Vagina (tissue), 2 donors: ENCODE results near the gene ADAMTS4. TPM values are rescaled to one million over a fixed set of nuclear protein-coding genes. Genes with fewer than 3 reads are reported as not detected.

ENCODE experiments used
- DNase-seq, 2 donors: peaks; one replicate each; pipeline ENCODE4 v3.0.0-alpha.2; 2017; ENCODE audit errors: extremely low spot score in 2 of 2
- H3K27ac ChIP-seq: fragments of 200-600 bp; sonication (generic); one replicate; pipeline ENCODE4 v1.5.1; 2019
- H3K27me3 ChIP-seq: fragments of 200-600 bp; sonication (generic); one replicate; pipeline ENCODE4 v1.5.1; 2019
- H3K36me3 ChIP-seq, 2 donors: fragments of 200-600 bp; sonication (generic); one replicate each; pipeline ENCODE4 v1.5.1; 2017 to 2019
- H3K4me1 ChIP-seq: fragments of 200-600 bp; sonication (generic); one replicate; pipeline ENCODE4 v1.5.1; 2019
- H3K4me3 ChIP-seq, 2 donors: fragments of 200-600 bp; sonication (generic); 1 replicate in 1 of 2; 2 replicates in 1 of 2; pipeline ENCODE4 v1.5.1; 2016 to 2019
- H3K9me3 ChIP-seq: fragments of 200-600 bp; sonication (generic); one replicate; pipeline ENCODE4 v1.5.1; 2019
- CTCF ChIP-seq, 3 experiments: fragments of 450-650 bp in 2 of 3; fragments of 200-600 bp in 1 of 3; sonication (generic) in 1 of 3; IDR thresholded peaks; one replicate each; pipeline ENCODE4 v1.5.1; 2017 to 2019; ENCODE audit warnings: antibody characterized with exemption in 3 of 3, mild to moderate bottlenecking in 2 of 3, moderate library complexity in 2 of 3
- POLR2A ChIP-seq, 2 donors: fragments of 450-650 bp; IDR thresholded peaks; one replicate each; pipeline ENCODE4 v1.6.1; 2017; ENCODE audit warnings: antibody characterized with exemption in 2 of 2, mild to moderate bottlenecking in 2 of 2, moderate library complexity in 2 of 2
- POLR2AphosphoS5 ChIP-seq, 2 donors: sonication (generic); formaldehyde crosslinking; IDR thresholded peaks; one replicate each; pipeline ENCODE4 v1.9.0; 2017; ENCODE audit warnings: antibody characterized with exemption in 2 of 2, mild to moderate bottlenecking in 2 of 2, low read depth in 1 of 2; ENCODE audit not compliant: insufficient read depth in 1 of 2
- intact Hi-C: fragments of 100-400 bp; cut with DNase I; formaldehyde crosslinking; loops from one replicate; pipeline ENCODE4 v1.15.1; 2023
- total RNA-seq: library from RNA; depleted of rRNA; stranded (reverse); fragments of >200 nt; gene quantifications from one replicate; pipeline ENCODE4 v1.2.3, GENCODE V29; 2016

ADAMTS4 gene
- total RNA-seq, 1 donor from 2014 or later = 78.3 TPM

DNA sequence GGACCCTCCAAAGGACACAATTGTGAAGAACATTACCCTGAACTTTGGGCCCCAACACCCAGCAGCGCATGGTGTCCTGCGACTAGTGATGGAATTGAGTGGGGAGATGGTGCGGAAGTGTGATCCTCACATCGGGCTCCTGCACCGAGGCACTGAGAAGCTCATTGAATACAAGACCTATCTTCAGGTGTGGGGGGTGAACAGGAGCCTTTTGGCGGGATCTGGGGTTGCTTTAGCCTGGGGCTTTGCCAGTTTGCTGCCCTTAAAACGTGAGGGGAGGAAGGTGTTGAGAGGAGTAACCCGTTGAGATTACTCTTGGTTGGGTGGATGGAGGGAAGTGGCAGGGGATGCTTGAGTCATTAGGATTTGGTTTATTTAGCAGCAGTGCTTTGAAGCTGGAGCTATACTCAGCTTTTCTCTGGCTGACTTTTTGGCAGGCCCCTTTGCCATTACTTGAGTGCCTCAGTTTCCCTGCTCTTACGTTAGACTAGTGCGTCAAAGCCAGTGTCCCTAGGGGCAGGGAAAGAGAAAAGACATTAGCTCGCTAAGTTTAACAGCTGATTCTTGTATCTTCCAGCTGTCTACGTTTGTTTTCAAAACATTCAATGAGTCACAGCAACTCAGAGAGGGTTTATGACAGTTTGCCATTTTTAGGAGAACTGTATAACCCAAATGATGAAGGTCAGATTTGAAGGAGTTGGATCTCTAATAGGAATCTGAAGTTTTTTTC is 7.7 kb upstream of the ADAMTS4 start:
- Histone ChIP-seq H3K4me3 (no peak overlapping the region), H3K27ac (peak overlapping the region; percentile 74), H3K9me3 (no peaks in the 10 kb centered on the region), H3K27me3 (no peaks in the 10 kb centered on the region), H3K36me3 (peaks cover 0 to 43% of the 10 kb centered on the region in 2 donors), H3K4me1 (peaks cover 50% of the 10 kb centered on the region)
- DNase-seq = no peak
- intact Hi-C loops = no loop called here
- no peak for TF ChIP-seq CTCF (IDR thresholded peaks at IDR 0.05)
- no peak for TF ChIP-seq POLR2AphosphoS5 (IDR thresholded peaks at IDR 0.05; ENCODE audit: insufficient read depth in 1 of 2, low read depth in 1 of 2)
- no peak for TF ChIP-seq POLR2A (IDR thresholded peaks at IDR 0.05)

DNA sequence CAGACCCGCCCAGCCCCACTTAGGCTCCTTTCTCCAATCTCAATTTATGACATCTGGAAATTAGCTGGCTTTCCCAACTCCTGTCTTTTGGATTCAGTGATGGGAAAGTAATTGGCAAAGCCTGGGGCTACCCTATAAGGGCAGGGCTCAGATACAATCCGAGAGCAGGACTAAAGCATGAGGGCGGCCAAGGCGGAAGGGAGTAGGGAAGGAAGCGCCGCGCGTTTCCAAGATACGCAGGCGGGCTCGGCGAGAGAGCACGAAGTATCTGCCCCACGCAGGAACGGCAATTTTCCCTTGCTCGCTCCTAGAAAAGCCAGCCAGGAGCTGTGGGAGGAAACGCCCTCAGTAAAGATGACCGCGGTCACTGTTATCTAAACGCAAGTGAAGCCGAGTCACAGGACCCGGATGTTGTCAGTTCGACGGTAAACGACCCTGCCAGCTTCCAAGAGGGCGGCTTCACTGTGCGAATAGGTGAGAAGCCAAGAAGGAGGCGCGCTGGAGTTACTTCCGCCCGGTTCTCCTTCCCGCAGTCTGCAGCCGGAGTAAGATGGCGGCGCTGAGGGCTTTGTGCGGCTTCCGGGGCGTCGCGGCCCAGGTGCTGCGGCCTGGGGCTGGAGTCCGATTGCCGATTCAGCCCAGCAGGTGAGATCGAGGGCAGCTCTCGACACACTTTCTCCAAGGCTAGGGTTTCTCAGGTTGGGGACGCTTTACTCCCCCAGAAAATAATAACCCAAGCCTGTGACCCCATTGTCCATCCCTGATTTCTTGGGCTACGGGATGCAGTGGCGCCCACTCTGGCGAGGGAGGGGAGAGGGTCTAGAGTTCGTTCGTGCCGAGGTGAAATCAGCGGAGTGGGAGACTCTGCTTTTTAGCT is 3.2 kb upstream of the ADAMTS4 start, which contains the start of gene NDUFS2:
TSS of gene NDUFS2 (plus strand) at position 532 of the 877 bp plus-strand sequence. CDS start at position 551, 19 bp downstream.
- peak within 1 kb of the TSS; percentile 97 for H3K27ac ChIP-seq
- H3K4me3 ChIP-seq = peak within 1 kb of the TSS; percentile 82 to 88
- TF ChIP-seq POLR2AphosphoS5 (IDR thresholded peaks at IDR 0.05; ENCODE audit: insufficient read depth in 1 of 2, low read depth in 1 of 2) (peak; percentile 93 to 95), CTCF (IDR thresholded peaks at IDR 0.05) (no peak), POLR2A (IDR thresholded peaks at IDR 0.05) (peak in 1 of 2 donors; percentile 57)
- no peaks in the 10 kb centered on the region for H3K27me3 ChIP-seq
- DNase-seq = peak in 1 of 2 donors; percentile 99
- peaks cover 85% of the 10 kb centered on the region for H3K4me1 ChIP-seq
- intact Hi-C loops = no loop called here
- no peaks in the 10 kb centered on the region for H3K9me3 ChIP-seq
- peaks cover 0 to 11% of the 10 kb centered on the region in 2 donors for H3K36me3 ChIP-seq

DNA sequence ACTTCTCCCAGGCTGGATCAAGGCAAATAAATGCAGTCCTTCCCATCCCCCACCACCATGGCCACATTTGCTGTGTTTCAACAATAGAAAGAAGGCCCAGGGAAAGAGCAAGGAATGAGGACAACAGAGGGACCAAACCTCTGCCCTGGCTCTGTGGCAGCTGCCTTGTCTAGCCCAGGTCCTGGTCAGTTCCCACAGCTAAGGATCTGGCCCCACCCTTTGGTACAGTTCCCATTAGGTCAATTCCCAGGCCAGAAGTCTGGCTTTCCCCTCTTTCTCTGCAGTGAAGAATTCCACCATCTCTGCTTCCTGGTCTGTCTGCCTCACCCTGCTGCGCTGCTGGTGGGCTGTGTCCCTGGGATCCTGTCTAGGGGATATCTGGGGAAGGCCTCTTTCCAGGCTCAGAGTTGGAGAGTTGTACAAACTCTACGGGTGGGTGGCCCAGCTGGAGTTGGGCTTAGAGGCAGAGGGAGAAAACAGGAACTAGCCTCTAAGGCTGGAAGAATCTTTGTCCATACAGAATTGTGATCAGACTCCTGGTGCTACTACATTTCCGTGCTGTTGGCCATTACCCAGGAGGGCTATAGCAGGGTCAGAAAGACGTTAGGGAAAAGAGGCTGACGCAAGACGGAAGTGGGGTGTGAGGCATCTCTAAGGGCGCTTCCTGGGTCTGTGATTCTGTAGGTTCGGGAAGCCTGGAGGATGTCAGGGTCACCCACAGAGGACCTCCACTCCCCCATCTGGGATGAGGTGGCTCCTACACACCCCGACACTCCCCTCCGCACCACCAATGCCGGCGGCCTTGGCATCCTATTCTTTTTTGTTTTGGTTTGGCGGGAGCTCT is 2.4 kb upstream of the ADAMTS4 start:
- peak in 1 of 2 donors; percentile 96 for DNase-seq
- Histone ChIP-seq H3K4me1 (peaks cover 85% of the 10 kb centered on the region), H3K4me3 (peak overlapping the region; percentile 82 to 88), H3K27me3 (no peaks in the 10 kb centered on the region), H3K36me3 (peaks cover 0 to 11% of the 10 kb centered on the region in 2 donors), H3K9me3 (no peaks in the 10 kb centered on the region), H3K27ac (peak overlapping the region; percentile 97)
- TF ChIP-seq POLR2A (IDR thresholded peaks at IDR 0.05) (peak in 1 of 2 donors; percentile 6), CTCF (IDR thresholded peaks at IDR 0.05) (no peak), POLR2AphosphoS5 (IDR thresholded peaks at IDR 0.05; ENCODE audit: insufficient read depth in 1 of 2, low read depth in 1 of 2) (no peak)
- intact Hi-C loops = no loop called here

DNA sequence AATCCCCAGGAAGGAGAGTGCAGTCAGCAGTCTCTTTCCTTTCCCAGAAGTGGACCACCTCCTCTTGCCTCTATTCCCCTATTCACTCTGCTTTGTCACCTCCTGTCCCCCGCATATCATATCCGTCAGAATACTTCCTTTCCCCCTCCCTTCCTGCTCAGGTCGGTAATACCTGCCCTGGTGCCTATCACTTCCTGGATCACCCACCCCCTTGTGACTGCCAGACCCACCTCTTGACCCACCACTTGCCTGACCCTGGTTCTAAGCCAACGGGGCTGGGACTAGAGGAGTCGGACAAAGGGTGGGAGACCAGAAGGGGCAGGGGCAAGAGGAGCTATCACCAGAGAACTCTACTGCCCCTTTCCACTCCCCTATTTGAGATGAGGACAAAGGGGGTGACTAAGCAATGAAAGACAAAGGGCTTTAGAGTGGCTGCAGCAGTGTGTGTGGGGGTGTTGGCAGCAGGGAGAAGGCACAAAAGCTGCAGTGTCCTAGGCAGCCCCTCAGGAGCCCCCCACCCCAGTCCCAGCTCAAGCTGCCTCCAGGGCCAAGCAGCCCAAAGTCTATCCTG is 1.7 kb upstream of the ADAMTS4 start:
- Histone ChIP-seq H3K4me1 (peaks cover 87% of the 10 kb centered on the region), H3K36me3 (peaks cover 0 to 11% of the 10 kb centered on the region in 2 donors), H3K9me3 (no peaks in the 10 kb centered on the region), H3K27me3 (no peaks in the 10 kb centered on the region), H3K27ac (peak overlapping the region; percentile 97), H3K4me3 (peak overlapping the region in 1 of 2 donors; percentile 82)
- intact Hi-C loops = no loop called here
- no peak for TF ChIP-seq CTCF (IDR thresholded peaks at IDR 0.05)
- no peak for TF ChIP-seq POLR2AphosphoS5 (IDR thresholded peaks at IDR 0.05; ENCODE audit: insufficient read depth in 1 of 2, low read depth in 1 of 2)
- no peak for TF ChIP-seq POLR2A (IDR thresholded peaks at IDR 0.05)
- DNase-seq = no peak
